ENCODE results near the gene NDEL1.

The NDEL1 gene

DNA sequence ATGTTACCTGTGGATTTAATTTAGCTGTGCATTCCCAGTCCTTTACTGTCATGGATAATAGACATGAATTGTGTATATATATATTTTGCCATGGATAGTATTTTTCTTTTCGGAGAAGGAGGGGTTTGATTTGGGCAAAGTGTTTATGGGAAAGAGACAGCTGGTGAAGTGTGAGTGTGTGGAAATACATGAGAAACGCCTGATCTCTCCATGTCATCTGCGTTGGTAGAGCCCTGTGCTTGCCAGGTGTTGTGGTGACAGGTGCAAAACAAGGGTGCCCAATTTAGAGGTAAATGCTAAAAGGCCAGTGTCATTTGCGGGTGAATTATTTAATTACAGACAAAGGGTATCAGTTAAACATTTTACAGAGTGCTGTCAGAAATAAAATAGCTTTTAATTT, 23.4 kb downstream of the NDEL1 start:
- no peaks in the 10 kb centered on the region for H3K4me1 ChIP-seq (ENCODE audit: control insufficient read depth, insufficient read depth, low read length)
- no peak overlapping the region for H3K9ac ChIP-seq (ENCODE audit: low read depth, low read length)
- no peaks in the 10 kb centered on the region for H3K9me3 ChIP-seq (ENCODE audit: control insufficient read depth, insufficient read depth, low read length)
- no peak overlapping the region for H3K4me3 ChIP-seq (ENCODE audit: low read depth, low read length)
- peaks cover 83% of the 10 kb centered on the region for H3K36me3 ChIP-seq (ENCODE audit: control insufficient read depth, insufficient read depth, low read length)
- H3K27ac ChIP-seq (ENCODE audit: low read depth, low read length), result no peak overlapping the region
- no peaks in the 10 kb centered on the region for H3K27me3 ChIP-seq (ENCODE audit: control insufficient read depth, insufficient read depth, low read length)

DNA sequence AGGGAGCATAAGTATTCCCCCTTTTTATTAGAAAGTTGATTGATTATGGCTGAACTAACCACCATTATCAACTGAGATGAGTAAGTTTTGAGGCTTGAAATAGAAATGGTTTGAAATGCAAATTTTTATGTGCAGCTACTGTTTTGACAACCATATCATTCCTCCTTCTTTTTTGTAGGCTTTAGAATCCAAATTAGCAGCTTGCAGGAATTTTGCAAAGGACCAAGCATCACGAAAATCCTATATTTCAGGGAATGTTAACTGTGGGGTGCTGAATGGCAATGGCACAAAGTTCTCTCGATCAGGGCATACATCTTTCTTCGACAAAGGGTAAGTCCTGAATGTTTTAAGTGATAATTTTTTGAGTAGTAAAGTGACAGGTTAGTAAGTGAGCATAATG, 24.1 kb downstream of the NDEL1 start:
- Histone ChIP-seq H3K27me3 (ENCODE audit: control insufficient read depth, insufficient read depth, low read length) (no peaks in the 10 kb centered on the region), H3K27ac (ENCODE audit: low read depth, low read length) (no peak overlapping the region), H3K4me1 (ENCODE audit: control insufficient read depth, insufficient read depth, low read length) (no peaks in the 10 kb centered on the region), H3K36me3 (ENCODE audit: control insufficient read depth, insufficient read depth, low read length) (peaks cover 76% of the 10 kb centered on the region), H3K9me3 (ENCODE audit: control insufficient read depth, insufficient read depth, low read length) (no peaks in the 10 kb centered on the region), H3K9ac (ENCODE audit: low read depth, low read length) (no peak overlapping the region), H3K4me3 (ENCODE audit: low read depth, low read length) (no peak overlapping the region)

DNA sequence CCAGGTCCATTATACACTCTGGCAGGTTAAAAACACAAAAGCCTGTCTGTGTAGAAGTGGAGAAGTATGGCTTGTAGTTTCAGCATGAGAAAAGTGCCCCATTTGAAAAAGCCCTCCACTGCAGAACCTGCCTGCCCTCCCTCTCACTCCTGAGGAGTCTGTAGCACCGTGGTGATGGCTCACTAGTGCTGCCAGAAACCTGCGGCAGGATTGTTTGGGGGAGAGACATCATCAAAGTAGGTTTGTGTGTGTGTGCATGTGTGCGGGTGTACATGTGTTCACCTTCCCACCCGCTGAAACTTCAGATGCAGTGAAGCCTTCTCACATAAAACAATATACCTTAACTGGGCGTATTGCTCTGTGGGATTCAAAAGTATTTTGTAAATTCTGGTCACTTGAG, 26.9 kb downstream of the NDEL1 start:
- H3K27ac ChIP-seq (ENCODE audit: low read depth, low read length), result no peak overlapping the region
- H3K27me3 ChIP-seq (ENCODE audit: control insufficient read depth, insufficient read depth, low read length), result no peaks in the 10 kb centered on the region
- no peaks in the 10 kb centered on the region for H3K4me1 ChIP-seq (ENCODE audit: control insufficient read depth, insufficient read depth, low read length)
- peaks cover 66% of the 10 kb centered on the region for H3K36me3 ChIP-seq (ENCODE audit: control insufficient read depth, insufficient read depth, low read length)
- H3K9me3 ChIP-seq (ENCODE audit: control insufficient read depth, insufficient read depth, low read length), result no peaks in the 10 kb centered on the region
- H3K9ac ChIP-seq (ENCODE audit: low read depth, low read length), result no peak overlapping the region
- no peak overlapping the region for H3K4me3 ChIP-seq (ENCODE audit: low read depth, low read length)

DNA sequence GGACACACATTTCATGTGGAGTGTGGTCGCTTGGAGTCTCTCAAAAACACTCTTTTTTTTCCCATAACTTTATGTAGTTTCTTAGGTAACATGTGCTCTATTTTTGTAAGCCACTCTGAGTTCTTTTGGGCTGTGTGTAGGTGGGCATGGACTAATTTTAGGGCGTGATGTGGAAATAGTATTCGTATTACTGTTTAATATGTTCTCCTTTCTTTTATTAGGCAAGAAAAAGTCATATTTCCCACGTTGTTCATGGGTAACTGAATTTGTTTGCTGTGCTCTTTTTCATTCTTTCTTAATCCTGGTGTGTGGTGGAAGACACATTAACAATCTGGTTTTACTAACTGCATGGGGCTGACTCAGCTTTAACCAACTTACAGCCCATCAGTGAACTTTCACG, 27.4 kb downstream of the NDEL1 start:
- H3K36me3 ChIP-seq (ENCODE audit: control insufficient read depth, insufficient read depth, low read length), result peaks cover 66% of the 10 kb centered on the region
- no peak overlapping the region for H3K27ac ChIP-seq (ENCODE audit: low read depth, low read length)

DNA sequence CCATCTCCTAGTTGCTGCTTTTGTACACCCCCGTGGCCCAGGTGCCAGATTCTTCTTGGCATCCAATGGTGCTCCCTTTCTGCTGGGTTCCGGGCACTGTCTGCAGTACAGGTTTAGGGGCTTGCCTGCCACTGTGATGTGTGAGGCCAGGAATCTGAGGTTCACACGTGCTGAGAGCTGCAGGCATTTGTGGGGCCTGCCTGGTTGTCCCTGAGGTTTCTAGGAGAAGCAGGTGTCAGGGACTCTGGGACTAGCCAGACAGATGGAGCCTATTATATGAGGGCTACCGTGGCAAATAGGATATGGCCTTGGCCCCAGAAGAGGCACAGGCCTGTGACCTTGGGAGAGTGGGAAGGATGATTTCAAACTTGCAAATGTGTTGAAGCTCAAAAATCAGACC, 29.3 kb downstream of the NDEL1 start:
- no peak overlapping the region for H3K4me3 ChIP-seq (ENCODE audit: low read depth, low read length)
- no peaks in the 10 kb centered on the region for H3K9me3 ChIP-seq (ENCODE audit: control insufficient read depth, insufficient read depth, low read length)
- H3K9ac ChIP-seq (ENCODE audit: low read depth, low read length), result no peak overlapping the region
- H3K36me3 ChIP-seq (ENCODE audit: control insufficient read depth, insufficient read depth, low read length), result peaks cover 56% of the 10 kb centered on the region
- H3K27me3 ChIP-seq (ENCODE audit: control insufficient read depth, insufficient read depth, low read length), result no peaks in the 10 kb centered on the region
- H3K27ac ChIP-seq (ENCODE audit: low read depth, low read length), result no peak overlapping the region
- H3K4me1 ChIP-seq (ENCODE audit: control insufficient read depth, insufficient read depth, low read length), result no peaks in the 10 kb centered on the region

More for the DNA sequence above, 27.4 kb downstream of the NDEL1 start:
- Histone ChIP-seq H3K4me3 (ENCODE audit: low read depth, low read length) (no peak overlapping the region), H3K4me1 (ENCODE audit: control insufficient read depth, insufficient read depth, low read length) (no peaks in the 10 kb centered on the region), H3K27me3 (ENCODE audit: control insufficient read depth, insufficient read depth, low read length) (no peaks in the 10 kb centered on the region), H3K9ac (ENCODE audit: low read depth, low read length) (no peak overlapping the region), H3K9me3 (ENCODE audit: control insufficient read depth, insufficient read depth, low read length) (no peaks in the 10 kb centered on the region)

DNA sequence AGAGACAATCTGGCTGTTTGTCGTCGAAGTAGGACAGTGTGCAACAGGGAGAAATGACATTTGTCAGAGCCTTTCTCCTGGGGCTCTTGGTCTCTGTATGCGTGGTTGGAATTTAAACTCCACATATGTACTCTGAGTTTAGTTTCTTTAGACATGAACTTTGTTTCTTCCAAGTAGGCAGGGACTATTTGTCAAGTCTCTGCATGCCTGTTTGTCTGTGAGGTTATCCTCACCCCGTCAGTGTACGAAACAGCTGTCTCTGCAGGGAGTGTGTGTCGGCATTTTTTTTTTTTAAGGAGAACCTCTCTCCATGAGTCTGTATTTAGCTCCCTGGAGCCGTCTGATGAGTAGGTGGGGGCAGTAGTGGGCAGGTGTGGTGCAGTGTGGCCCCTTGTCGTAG, 29.7 kb downstream of the NDEL1 start:
- Histone ChIP-seq H3K27me3 (ENCODE audit: control insufficient read depth, insufficient read depth, low read length) (no peaks in the 10 kb centered on the region), H3K9me3 (ENCODE audit: control insufficient read depth, insufficient read depth, low read length) (no peaks in the 10 kb centered on the region), H3K36me3 (ENCODE audit: control insufficient read depth, insufficient read depth, low read length) (peaks cover 52% of the 10 kb centered on the region), H3K4me1 (ENCODE audit: control insufficient read depth, insufficient read depth, low read length) (no peaks in the 10 kb centered on the region), H3K27ac (ENCODE audit: low read depth, low read length) (no peak overlapping the region), H3K9ac (ENCODE audit: low read depth, low read length) (no peak overlapping the region), H3K4me3 (ENCODE audit: low read depth, low read length) (no peak overlapping the region)

DNA sequence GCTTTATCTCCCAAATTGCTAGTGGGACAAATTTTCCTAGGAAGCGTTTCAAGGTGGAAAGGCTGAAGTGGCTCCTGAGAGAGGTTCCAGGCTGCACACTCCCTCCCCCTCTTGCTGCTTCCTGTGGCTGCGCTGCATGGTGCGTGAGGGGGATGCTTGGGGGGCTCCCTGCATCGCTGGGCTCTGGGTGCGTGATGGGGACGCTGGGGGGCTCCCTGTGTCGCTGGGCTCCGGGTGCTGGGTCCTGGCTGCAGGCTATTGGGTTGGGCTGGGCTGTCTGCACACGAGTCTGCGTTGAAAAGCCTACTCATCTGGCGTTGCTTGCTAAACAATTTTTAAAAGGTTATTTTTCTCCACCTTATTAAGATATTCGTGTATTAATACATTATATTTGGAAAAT, 30.1 kb downstream of the NDEL1 start:
- Histone ChIP-seq H3K4me3 (ENCODE audit: low read depth, low read length) (no peak overlapping the region), H3K27me3 (ENCODE audit: control insufficient read depth, insufficient read depth, low read length) (no peaks in the 10 kb centered on the region), H3K9ac (ENCODE audit: low read depth, low read length) (no peak overlapping the region), H3K36me3 (ENCODE audit: control insufficient read depth, insufficient read depth, low read length) (peaks cover 48% of the 10 kb centered on the region), H3K9me3 (ENCODE audit: control insufficient read depth, insufficient read depth, low read length) (no peaks in the 10 kb centered on the region), H3K27ac (ENCODE audit: low read depth, low read length) (no peak overlapping the region), H3K4me1 (ENCODE audit: control insufficient read depth, insufficient read depth, low read length) (no peaks in the 10 kb centered on the region)

DNA sequence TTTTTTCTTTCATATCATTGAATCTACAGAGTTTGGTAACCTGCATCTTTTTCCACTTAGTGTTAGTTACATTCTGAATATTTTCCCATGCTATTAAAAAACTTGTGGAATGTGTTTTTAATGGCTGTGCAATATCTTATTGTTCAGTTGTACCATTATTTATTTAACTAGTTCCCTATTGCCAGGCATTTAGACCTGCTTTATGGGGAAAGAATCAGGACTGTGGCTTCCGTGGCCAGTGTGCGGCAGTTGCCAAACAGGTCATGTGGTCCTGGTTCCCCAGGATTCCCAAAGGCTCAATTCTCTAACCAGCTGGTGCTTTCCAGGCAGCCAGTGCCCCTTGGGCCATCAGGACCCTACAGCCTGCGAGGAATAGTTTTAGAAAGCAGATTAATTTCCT, 30.8 kb downstream of the NDEL1 start:
- no peaks in the 10 kb centered on the region for H3K4me1 ChIP-seq (ENCODE audit: control insufficient read depth, insufficient read depth, low read length)
- H3K9ac ChIP-seq (ENCODE audit: low read depth, low read length), result no peak overlapping the region
- H3K9me3 ChIP-seq (ENCODE audit: control insufficient read depth, insufficient read depth, low read length), result no peaks in the 10 kb centered on the region
- peaks cover 44% of the 10 kb centered on the region for H3K36me3 ChIP-seq (ENCODE audit: control insufficient read depth, insufficient read depth, low read length)
- H3K27ac ChIP-seq (ENCODE audit: low read depth, low read length), result no peak overlapping the region
- no peak overlapping the region for H3K4me3 ChIP-seq (ENCODE audit: low read depth, low read length)
- no peaks in the 10 kb centered on the region for H3K27me3 ChIP-seq (ENCODE audit: control insufficient read depth, insufficient read depth, low read length)

DNA sequence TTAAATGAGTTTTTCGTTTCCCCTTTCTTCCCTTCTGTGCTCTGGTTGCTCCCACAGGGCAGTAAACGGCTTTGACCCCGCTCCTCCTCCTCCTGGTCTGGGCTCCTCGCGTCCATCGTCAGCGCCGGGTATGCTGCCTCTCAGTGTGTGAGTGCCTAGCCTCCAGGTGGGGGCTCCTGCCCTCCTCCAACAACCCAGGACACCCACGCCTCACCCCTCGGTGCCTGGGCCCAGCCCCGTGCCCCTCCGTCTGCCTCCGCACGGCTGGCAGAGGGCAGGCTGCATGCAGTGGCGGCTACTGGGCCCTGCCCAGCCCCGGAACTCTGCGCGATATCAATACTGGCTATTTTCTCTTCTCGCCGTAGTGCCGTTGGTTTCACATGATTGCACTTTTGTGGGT, 31.2 kb downstream of the NDEL1 start:
- Histone ChIP-seq H3K4me3 (ENCODE audit: low read depth, low read length) (no peak overlapping the region), H3K27me3 (ENCODE audit: control insufficient read depth, insufficient read depth, low read length) (no peaks in the 10 kb centered on the region), H3K27ac (ENCODE audit: low read depth, low read length) (no peak overlapping the region), H3K36me3 (ENCODE audit: control insufficient read depth, insufficient read depth, low read length) (peaks cover 44% of the 10 kb centered on the region), H3K9me3 (ENCODE audit: control insufficient read depth, insufficient read depth, low read length) (no peaks in the 10 kb centered on the region), H3K4me1 (ENCODE audit: control insufficient read depth, insufficient read depth, low read length) (no peaks in the 10 kb centered on the region), H3K9ac (ENCODE audit: low read depth, low read length) (no peak overlapping the region)

DNA sequence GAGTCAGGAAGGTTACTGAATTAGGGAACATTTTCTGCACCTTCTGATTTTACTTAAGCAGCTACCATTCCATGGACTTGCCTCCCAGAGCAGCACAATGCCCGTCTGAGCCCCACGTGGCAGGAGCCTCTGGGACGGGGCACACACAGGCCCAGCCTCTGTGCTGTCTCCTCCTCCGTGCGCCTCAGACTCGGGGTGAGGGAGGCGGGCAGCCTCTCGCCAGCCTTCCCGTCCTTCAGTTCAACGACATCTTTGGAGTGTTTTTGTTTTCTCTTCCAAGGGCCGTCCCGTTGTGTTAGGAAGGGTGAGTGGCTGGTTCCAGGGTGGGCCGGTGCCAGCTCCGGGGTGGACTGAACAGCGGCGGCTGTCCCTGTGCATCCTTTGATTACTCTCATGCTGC, 31.8 kb downstream of the NDEL1 start:
- no peaks in the 10 kb centered on the region for H3K27me3 ChIP-seq (ENCODE audit: control insufficient read depth, insufficient read depth, low read length)
- no peak overlapping the region for H3K27ac ChIP-seq (ENCODE audit: low read depth, low read length)
- H3K4me3 ChIP-seq (ENCODE audit: low read depth, low read length), result no peak overlapping the region
- H3K4me1 ChIP-seq (ENCODE audit: control insufficient read depth, insufficient read depth, low read length), result no peaks in the 10 kb centered on the region
- H3K9me3 ChIP-seq (ENCODE audit: control insufficient read depth, insufficient read depth, low read length), result no peaks in the 10 kb centered on the region
- H3K36me3 ChIP-seq (ENCODE audit: control insufficient read depth, insufficient read depth, low read length), result peaks cover 42% of the 10 kb centered on the region
- H3K9ac ChIP-seq (ENCODE audit: low read depth, low read length), result no peak overlapping the region

DNA sequence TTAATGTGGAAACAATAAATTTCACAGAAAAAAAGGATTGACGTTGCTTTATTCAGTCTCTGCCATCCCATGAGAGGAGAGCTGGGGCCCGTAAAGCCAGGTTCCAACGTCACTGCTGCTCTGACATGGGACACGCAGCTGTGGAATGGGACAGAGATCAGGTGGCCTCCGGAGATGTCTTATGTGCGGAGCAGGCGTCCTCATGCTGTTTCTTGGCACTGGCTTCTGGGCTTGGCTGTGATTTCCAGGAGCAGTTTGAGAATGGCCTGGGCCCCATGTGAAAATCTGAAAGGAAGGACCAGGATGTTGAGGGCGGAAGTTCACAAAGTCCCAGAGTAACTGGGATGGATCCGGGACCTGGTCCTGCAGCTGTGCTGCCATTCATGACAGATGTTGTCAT, 32.4 kb downstream of the NDEL1 start:
- Histone ChIP-seq H3K9ac (ENCODE audit: low read depth, low read length) (no peak overlapping the region), H3K27me3 (ENCODE audit: control insufficient read depth, insufficient read depth, low read length) (no peaks in the 10 kb centered on the region), H3K27ac (ENCODE audit: low read depth, low read length) (no peak overlapping the region), H3K36me3 (ENCODE audit: control insufficient read depth, insufficient read depth, low read length) (peaks cover 41% of the 10 kb centered on the region), H3K9me3 (ENCODE audit: control insufficient read depth, insufficient read depth, low read length) (no peaks in the 10 kb centered on the region), H3K4me1 (ENCODE audit: control insufficient read depth, insufficient read depth, low read length) (no peaks in the 10 kb centered on the region), H3K4me3 (ENCODE audit: low read depth, low read length) (no peak overlapping the region)

DNA sequence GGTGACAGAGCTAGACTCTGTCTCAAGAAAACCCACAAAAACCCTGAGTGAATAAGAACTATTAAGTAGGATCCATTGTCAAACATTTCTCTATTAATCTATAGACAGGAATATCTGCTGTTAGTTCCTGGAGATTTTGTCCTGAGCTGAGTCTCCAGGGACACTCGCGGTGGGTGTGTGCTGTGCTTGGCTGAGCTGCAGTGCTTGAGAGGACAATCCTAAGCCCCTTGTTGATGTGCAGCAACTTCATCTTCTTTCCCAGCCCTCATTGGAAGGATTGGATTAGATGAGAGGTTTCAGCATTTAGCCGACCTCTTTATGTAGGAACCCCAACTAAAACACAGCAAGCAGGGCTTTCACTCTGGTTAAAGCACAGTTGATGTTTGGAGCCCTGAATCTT, 33.3 kb downstream of the NDEL1 start:
- Histone ChIP-seq H3K4me3 (ENCODE audit: low read depth, low read length) (no peak overlapping the region), H3K9me3 (ENCODE audit: control insufficient read depth, insufficient read depth, low read length) (no peaks in the 10 kb centered on the region), H3K36me3 (ENCODE audit: control insufficient read depth, insufficient read depth, low read length) (peaks cover 46% of the 10 kb centered on the region), H3K4me1 (ENCODE audit: control insufficient read depth, insufficient read depth, low read length) (no peaks in the 10 kb centered on the region), H3K27me3 (ENCODE audit: control insufficient read depth, insufficient read depth, low read length) (no peaks in the 10 kb centered on the region), H3K27ac (ENCODE audit: low read depth, low read length) (no peak overlapping the region), H3K9ac (ENCODE audit: low read depth, low read length) (no peak overlapping the region)
